ENCODE measurements around the gene CAMK1D. TPM values are rescaled to one million over a fixed set of nuclear protein-coding genes. Genes with fewer than 3 reads are reported as not detected.

The CAMK1D gene
- total RNA-seq, 1 donor from 2014 or later, result 1.0 TPM

DNA sequence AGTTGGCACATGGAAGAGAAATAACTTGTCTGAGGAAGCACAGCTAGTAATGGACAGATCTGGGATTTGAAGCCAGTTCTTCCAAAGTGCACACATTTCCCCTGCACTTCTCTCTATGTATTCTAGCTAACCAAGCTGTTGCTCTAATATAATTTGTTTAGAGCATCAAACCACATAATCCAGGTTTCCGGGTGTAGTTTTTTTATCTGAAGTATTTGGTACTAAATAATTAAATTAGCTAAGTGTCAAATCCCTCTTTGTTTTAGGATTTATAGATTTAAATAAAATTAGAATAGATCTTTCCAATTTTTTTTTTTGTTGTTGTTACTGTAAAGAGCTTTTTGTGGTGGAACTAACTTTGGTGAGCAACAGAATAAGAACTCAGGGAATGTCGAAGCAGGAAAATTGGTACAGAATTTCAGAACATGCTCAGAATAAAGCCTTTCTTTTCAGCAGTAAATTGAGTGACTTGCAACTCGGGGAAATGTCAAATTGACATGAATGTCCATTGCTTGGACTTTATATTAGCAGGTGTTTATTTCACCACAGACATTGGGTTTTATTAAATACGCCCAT lies 33.7 kb downstream of the CAMK1D start:
- H3K4me3 ChIP-seq (ENCODE audit: low read depth, low read length), result no peak overlapping the region
- TF ChIP-seq, protein P1, sequence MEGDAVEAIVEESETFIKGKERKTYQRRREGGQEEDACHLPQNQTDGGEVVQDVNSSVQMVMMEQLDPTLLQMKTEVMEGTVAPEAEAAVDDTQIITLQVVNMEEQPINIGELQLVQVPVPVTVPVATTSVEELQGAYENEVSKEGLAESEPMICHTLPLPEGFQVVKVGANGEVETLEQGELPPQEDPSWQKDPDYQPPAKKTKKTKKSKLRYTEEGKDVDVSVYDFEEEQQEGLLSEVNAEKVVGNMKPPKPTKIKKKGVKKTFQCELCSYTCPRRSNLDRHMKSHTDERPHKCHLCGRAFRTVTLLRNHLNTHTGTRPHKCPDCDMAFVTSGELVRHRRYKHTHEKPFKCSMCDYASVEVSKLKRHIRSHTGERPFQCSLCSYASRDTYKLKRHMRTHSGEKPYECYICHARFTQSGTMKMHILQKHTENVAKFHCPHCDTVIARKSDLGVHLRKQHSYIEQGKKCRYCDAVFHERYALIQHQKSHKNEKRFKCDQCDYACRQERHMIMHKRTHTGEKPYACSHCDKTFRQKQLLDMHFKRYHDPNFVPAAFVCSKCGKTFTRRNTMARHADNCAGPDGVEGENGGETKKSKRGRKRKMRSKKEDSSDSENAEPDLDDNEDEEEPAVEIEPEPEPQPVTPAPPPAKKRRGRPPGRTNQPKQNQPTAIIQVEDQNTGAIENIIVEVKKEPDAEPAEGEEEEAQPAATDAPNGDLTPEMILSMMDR (conservative IDR thresholded peaks at IDR 0.05; ENCODE audit: low read depth, low read length), result no peak
- DNase-seq (ENCODE audit: low read depth), result no peak

DNA sequence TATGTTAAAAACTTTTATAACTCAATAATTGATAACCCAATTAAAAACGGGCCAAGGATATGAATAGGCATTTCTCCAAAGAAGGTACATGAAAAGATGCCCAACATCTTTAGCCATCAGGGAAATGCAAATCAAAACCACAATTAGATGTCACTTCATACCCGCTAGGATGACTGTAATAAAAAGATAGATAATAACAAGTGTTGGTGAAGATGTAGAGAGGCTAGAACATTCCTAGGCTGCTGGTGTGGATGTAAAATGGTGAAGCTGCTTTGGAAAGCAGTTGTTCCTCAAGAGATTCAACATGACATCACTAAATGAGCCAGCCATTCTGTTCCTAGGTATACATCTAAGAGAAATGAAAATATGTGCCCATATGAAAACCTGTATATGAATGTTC lies 35.6 kb downstream of the CAMK1D start:
- no peak overlapping the region for H3K4me3 ChIP-seq (ENCODE audit: low read depth, low read length)
- DNase-seq (ENCODE audit: low read depth), result no peak
- TF ChIP-seq, protein P1 (conservative IDR thresholded peaks at IDR 0.05; ENCODE audit: low read depth, low read length), result no peak

DNA sequence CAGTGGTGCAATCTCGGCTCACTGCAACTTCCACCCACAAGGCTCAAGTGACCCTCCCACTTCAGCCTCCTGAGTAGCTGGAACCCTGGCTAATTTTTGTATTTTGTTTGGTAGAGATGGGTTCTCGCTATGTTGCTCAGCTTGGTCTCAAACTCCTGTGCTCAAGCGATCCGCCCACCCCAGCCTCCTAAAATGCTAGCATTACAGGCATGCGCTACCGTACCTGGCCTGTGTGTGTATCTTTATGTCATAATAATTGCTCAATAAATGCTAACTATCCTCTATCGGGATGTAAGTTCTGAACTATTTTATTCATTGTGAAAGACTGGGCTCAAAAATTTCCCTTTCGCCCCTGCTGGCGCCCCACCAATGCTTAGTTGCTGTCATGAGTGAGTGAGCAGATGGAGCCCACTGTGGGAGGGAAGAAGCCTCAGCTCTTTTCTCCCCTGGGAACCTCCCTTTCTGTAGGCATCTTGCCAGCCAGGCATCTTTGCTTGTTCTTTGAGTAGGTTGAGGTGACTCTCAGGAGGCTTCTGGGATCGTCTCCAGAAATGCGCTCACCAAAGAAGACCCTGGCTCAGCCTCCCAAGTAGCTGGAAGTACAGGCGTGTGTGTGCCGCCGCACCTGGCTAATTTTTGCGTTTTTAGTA lies 38.3 kb downstream of the CAMK1D start:
- H3K4me3 ChIP-seq (ENCODE audit: low read depth, low read length), result no peak overlapping the region
- TF ChIP-seq, protein P1 (conservative IDR thresholded peaks at IDR 0.05; ENCODE audit: low read depth, low read length), result no peak
- no peak for DNase-seq (ENCODE audit: low read depth)

DNA sequence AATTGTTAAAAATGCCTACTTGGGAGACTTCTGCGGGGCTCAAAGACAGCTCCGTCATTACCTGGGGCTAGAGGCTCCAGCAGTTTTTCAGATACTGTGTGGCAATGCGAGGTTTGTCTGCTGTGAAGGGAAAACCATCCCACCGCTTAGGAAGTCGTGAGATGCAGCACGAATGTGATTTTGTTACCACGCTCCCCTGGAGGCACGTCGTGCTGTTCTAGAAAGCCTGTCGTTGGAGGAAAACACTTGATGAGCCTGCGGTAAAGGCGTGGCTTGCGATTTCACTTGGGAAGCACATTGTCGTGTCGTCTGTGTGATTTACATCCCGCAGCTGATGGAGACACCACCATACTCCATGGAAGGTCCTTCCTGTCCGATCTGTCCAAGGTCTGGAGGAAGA lies 39.3 kb downstream of the CAMK1D start:
- TF ChIP-seq, protein P1 (conservative IDR thresholded peaks at IDR 0.05; ENCODE audit: low read depth, low read length), result no peak
- DNase-seq (ENCODE audit: low read depth), result no peak
- H3K4me3 ChIP-seq (ENCODE audit: low read depth, low read length), result no peak overlapping the region

DNA sequence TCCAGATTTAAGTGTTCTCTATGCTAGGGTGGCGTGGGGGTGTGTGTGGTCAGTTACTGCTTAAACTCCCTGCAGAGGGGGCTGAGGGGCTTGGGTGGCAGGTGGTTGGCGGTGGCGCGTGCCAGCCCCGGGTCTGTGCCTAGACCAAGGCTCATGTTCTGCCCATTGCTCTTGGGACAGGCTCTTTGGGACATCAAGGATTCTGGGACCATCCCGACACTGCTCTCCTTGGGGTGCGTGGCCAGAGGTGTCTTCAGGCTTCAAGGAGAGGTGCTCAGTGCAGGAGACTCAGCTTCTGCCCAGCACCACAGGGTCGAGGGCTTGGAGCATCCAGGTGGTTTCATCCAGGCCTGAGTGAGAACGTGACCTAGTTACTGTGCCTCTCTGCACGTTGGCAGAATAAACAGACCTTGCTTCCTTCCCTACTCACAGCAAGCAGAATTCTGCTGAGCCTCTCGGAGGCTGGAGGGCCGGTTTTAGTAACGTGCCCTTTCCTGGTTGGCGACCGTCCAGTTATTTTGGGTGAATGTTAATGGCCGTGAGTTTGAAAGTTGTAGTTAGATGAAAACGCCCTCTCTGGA lies 39.9 kb downstream of the CAMK1D start:
- H3K4me3 ChIP-seq (ENCODE audit: low read depth, low read length), result no peak overlapping the region
- DNase-seq (ENCODE audit: low read depth), result no peak
- TF ChIP-seq, protein P1 (conservative IDR thresholded peaks at IDR 0.05; ENCODE audit: low read depth, low read length), result no peak

DNA sequence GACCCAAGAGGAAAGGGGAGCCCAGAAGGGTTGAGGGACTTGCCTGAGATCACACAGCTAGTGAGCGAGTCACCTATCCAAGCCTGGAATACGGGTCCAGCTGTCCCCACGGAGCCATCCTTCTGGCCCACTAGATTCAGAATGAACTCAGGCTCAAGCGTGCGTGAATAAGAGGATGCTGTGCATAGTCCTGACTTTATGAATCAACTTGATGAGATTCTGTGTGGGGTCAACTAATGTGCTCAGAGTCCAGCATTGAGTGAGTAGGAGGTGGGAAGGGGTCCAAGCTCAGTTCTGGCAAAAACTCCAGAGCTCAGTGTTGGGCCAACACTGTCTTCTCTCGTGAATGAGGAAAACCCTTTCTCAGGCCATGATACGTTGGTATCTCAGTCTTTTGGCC lies 41.4 kb downstream of the CAMK1D start:
- H3K4me3 ChIP-seq (ENCODE audit: low read depth, low read length), result no peak overlapping the region
- no peak for DNase-seq (ENCODE audit: low read depth)
- TF ChIP-seq, protein P1 (conservative IDR thresholded peaks at IDR 0.05; ENCODE audit: low read depth, low read length), result no peak

Measured in epithelial cell of proximal tubule (primary cell).